HFFc6 (cell line): ENCODE results near the gene NINJ2. TPM values are rescaled to one million over a fixed set of nuclear protein-coding genes. Genes with fewer than 3 reads are reported as not detected.

ENCODE experiments used
- DNase-seq: peaks from one replicate; pipeline ENCODE4 v3.0.0-alpha.2; 2018
- H3K27ac Mint-ChIP-seq: 2 replicates; pipeline ENCODE4 v1.8.0; 2020; ENCODE audit warnings: mild to moderate bottlenecking, mixed read lengths
- H3K27me3 Mint-ChIP-seq: 2 replicates; pipeline ENCODE4 v1.8.0; 2021; ENCODE audit warnings: mild to moderate bottlenecking, moderate library complexity, mixed read lengths; ENCODE audit not compliant: insufficient read depth
- H3K36me3 Mint-ChIP-seq: 2 replicates; pipeline ENCODE4 v1.8.0; 2021; ENCODE audit warnings: low read depth, mixed read lengths
- H3K4me1 Mint-ChIP-seq: 2 replicates; pipeline ENCODE4 v1.8.0; 2020; ENCODE audit warnings: low read depth, mixed read lengths
- H3K4me3 Mint-ChIP-seq: 2 replicates; pipeline ENCODE4 v1.8.0; 2020; ENCODE audit warnings: mild to moderate bottlenecking, moderate library complexity, mixed read lengths
- H3K9me3 Mint-ChIP-seq: 2 replicates; pipeline ENCODE4 v1.8.0; 2020; ENCODE audit warnings: mild to moderate bottlenecking, mixed read lengths
- total RNA-seq, 6 experiments: library from RNA; stranded (reverse); fragmentation: NEBNext Ultra II Directional; extraction: Animal tissue kit (Norgen Biotek cat#: 25700); gene quantifications; 2 replicates in 1 of 6; 3 replicates in 5 of 6; pipeline ENCODE4 v1.2.3, GENCODE V29; 2021
- TF ChIP-seq, protein P1 (sequence below): fragments of 200-600 bp; sonication (generic); IDR thresholded peaks from 2 replicates; pipeline ENCODE4 v1.5.0; 2021; ENCODE audit warnings: antibody characterized with exemption, mild to moderate bottlenecking

The NINJ2 gene
- total RNA-seq, 6 experiments from 2014 or later: not detected

DNA sequence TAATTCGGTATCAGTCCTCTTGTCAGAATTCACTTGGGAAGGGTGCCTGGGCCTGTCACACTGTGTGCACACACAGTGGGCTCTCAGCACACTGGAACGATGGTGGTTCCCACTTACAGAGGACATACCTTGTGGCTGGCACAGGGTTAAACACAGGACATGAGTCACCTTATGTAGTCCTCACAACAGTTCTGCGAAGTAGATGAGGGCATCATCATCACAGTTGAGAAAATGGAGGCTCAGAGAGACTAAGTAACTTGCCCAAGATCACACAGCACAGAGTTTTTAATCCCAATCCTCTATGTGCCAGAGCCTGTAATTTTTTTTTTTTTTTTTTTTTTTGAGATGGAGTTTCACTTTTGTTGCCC, 90.7 kb downstream of the NINJ2 start:
- peak overlapping the region; percentile 89; the same call in 1 of the 2 replicates for H3K4me3 Mint-ChIP-seq
- H3K27ac Mint-ChIP-seq: peak overlapping the region; percentile 95
- TF ChIP-seq, protein P1, sequence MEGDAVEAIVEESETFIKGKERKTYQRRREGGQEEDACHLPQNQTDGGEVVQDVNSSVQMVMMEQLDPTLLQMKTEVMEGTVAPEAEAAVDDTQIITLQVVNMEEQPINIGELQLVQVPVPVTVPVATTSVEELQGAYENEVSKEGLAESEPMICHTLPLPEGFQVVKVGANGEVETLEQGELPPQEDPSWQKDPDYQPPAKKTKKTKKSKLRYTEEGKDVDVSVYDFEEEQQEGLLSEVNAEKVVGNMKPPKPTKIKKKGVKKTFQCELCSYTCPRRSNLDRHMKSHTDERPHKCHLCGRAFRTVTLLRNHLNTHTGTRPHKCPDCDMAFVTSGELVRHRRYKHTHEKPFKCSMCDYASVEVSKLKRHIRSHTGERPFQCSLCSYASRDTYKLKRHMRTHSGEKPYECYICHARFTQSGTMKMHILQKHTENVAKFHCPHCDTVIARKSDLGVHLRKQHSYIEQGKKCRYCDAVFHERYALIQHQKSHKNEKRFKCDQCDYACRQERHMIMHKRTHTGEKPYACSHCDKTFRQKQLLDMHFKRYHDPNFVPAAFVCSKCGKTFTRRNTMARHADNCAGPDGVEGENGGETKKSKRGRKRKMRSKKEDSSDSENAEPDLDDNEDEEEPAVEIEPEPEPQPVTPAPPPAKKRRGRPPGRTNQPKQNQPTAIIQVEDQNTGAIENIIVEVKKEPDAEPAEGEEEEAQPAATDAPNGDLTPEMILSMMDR: no peak

DNA sequence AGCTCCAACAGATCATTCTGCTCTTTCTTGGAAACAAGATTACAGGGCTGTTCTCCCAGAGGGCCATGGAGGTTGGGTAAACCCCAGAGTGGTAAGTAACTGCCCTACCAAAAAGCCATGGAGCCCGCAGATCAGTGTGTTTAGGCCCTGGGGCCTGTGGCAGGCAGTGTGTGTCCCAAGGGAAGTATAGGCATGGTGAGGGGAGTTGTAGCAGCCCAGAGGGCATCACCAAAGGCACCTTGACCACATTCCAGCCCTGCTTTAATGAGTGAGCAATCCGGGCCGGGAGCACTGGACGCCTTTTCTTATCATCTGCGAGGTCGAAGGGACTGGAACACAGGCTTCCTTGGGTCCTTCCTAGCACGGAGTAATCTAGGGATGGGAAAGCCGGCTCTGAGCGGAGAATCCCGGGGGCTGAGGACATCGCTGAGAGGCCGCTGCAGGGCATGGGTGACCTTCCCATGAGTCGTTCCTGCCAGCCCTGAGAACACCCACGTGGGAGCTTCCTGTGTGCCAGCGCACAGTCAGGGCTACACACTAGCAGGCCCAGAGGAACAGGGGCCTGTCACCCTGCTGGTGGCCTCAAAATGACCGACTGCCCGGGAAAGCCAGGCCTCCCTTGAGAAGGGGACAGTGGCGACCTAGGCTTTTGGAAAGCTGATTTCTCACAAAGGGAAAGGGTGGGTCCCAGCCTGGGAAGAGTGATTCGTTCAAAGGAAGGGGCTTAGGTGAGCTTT, 91.3 kb downstream of the NINJ2 start:
- Mint-ChIP-seq H3K4me3 (peak overlapping the region; percentile 89), H3K27me3 (no peaks in the 10 kb centered on the region; the same call in none of the 2 replicates), H3K36me3 (no peaks in the 10 kb centered on the region), H3K9me3 (no peaks in the 10 kb centered on the region), H3K27ac (peak overlapping the region; percentile 95), H3K4me1 (peaks cover 56% of the 10 kb centered on the region)
- no peak for DNase-seq
- TF ChIP-seq, protein P1: no peak

More for the DNA sequence above, 90.7 kb downstream of the NINJ2 start:
- no peaks in the 10 kb centered on the region for H3K36me3 Mint-ChIP-seq
- peaks cover 56% of the 10 kb centered on the region for H3K4me1 Mint-ChIP-seq
- DNase-seq: no peak
- H3K27me3 Mint-ChIP-seq: no peaks in the 10 kb centered on the region; the same call in none of the 2 replicates
- no peaks in the 10 kb centered on the region for H3K9me3 Mint-ChIP-seq

DNA sequence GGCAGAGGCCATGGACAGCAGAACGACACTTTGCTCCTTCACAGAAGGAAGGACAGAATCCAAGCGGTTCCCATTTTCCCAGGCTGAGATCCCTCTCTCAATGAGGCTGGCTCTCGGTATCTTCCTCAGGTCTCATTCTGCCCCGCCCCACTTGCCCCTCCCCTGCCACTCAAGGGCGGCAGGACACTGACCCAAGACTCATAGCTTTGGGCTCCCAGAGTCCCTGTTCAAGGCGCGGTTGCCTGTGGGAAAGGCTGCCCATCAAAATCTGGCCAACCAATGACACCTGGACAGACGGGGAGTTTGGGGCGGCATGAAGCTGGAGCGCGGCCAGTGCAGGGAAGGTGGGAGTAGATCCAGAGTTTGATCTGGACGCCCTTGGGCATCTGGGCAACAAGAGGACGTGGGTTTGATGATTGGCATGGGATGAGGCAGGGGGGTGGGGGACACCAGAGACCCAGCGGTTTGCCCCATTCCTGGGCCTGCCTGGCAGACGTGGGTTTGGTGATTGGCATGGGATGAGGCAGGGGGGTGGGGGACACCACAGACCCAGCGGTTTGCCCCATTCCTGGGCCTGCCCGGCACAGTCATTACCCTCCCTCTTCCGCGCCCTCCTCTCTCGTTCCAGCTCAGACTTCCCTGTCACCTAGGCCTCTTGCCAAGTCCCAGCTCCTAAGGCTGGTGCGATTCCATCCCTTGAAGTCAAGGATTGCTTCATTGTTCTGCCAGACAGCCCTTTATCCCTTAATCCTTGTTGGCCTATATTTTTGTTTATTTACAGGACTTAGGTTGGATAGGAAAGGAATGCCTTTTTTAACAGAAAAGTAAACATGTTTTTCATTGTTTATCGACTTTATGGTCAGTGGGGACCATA, 92.1 kb downstream of the NINJ2 start:
- TF ChIP-seq, protein P1: no peak
- peak overlapping the region; percentile 95 for H3K27ac Mint-ChIP-seq
- no peaks in the 10 kb centered on the region for H3K36me3 Mint-ChIP-seq
- H3K27me3 Mint-ChIP-seq: no peaks in the 10 kb centered on the region; the same call in none of the 2 replicates
- peak overlapping the region; percentile 89 for H3K4me3 Mint-ChIP-seq
- peaks cover 48% of the 10 kb centered on the region for H3K4me1 Mint-ChIP-seq
- no peaks in the 10 kb centered on the region for H3K9me3 Mint-ChIP-seq
- peak; percentile 77 for DNase-seq

DNA sequence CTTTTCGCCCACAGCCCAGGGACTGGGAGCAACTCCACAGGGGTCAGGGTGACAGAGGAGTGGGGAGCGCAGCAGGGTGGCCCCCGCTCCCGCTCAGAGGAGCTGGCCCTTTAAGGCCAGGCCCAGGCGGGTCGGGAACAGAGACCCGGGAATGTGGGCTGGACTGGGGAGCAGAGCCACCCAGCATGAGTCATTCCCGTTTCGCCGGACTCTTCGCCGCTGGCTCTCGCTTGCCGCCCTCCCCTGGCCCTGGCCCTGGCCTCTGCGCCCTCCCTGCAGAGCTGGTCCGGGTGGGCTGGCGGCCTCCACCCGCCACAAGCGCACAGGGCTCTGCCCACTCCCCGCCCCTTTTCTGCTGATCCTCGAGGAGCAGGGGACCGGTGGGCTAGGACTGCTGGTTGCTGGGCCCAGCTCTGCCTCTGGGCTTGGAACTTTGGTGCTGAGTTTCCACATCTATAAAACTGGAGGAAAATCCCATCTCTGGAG, 92.8 kb downstream of the NINJ2 start:
- Mint-ChIP-seq H3K36me3 (no peaks in the 10 kb centered on the region), H3K4me1 (peaks cover 41% of the 10 kb centered on the region), H3K4me3 (peak overlapping the region; percentile 89), H3K27me3 (no peaks in the 10 kb centered on the region; the same call in none of the 2 replicates), H3K9me3 (no peaks in the 10 kb centered on the region), H3K27ac (peak overlapping the region; percentile 95)
- peak; percentile 78 for DNase-seq
- TF ChIP-seq, protein P1: no peak

DNA sequence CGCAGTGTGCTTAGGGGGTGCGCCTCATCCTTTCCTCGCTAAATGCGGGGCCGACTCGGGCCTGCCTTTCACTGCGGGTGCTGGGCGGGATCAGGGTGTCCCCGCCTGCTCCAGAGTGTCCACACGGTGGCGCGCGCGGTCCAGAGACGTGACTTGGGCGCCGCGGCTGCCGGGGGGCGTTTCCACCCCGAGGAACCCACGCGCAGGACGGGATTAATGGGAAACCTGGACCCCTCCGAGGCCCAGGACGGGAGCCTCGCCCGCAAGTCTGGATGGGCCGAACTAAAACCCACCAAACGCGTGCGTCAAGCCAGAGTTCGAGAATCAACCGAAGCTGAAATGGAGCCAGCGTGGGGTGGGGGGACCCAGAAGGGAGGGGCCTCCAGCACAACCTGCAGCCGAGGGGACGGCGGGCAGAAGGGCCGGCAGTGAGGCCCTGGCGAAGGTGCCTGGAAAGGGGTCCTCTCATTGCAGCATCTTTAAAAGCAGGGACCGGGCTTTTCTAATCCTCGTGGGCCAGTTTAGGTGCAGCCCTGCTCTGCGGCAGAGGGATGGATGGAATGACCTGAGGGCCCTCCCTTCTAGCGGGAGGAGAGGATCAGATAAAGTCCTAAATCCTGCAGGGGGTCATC, 93.3 kb downstream of the NINJ2 start:
- H3K4me3 Mint-ChIP-seq: peak overlapping the region; percentile 89
- H3K27me3 Mint-ChIP-seq: no peaks in the 10 kb centered on the region; the same call in none of the 2 replicates
- peaks cover 35% of the 10 kb centered on the region for H3K4me1 Mint-ChIP-seq
- H3K9me3 Mint-ChIP-seq: no peaks in the 10 kb centered on the region
- peak; percentile 75 for DNase-seq
- no peaks in the 10 kb centered on the region for H3K36me3 Mint-ChIP-seq
- TF ChIP-seq, protein P1: peak; percentile 96
- peak overlapping the region; percentile 95 for H3K27ac Mint-ChIP-seq
